22Rv1 (cell line): ENCODE results near the gene AKR1C8.

Source experiments
- ZFX ChIP-seq: fragments of 450-650 bp; IDR thresholded peaks from 2 replicates; pipeline ENCODE4 v1.6.1; 2017; ENCODE audit warnings: antibody characterized with exemption, borderline replicate concordance
- TF ChIP-seq, protein P1 (sequence below): fragments of 450-650 bp; IDR thresholded peaks from 2 replicates; pipeline ENCODE4 v1.5.1; 2017; ENCODE audit warnings: mild to moderate bottlenecking

DNA sequence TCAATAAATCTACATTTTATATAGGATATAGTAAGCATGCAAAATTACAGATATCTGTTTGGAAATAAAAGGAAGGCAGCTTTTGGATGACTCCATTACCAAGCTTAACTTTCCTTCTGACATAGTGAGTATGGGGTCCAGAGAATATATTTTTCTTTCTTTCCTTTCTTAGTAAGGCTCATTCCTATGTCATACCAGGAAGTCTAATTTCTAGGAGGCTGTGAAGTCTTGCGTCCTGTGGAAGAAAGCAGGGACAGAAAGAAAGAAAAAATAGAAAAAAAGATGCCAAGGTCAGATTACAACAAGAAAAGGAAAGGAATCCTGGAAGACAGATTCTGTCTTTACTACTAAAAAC is 36.3 kb downstream of the AKR1C8 start:
- TF ChIP-seq, protein P1, sequence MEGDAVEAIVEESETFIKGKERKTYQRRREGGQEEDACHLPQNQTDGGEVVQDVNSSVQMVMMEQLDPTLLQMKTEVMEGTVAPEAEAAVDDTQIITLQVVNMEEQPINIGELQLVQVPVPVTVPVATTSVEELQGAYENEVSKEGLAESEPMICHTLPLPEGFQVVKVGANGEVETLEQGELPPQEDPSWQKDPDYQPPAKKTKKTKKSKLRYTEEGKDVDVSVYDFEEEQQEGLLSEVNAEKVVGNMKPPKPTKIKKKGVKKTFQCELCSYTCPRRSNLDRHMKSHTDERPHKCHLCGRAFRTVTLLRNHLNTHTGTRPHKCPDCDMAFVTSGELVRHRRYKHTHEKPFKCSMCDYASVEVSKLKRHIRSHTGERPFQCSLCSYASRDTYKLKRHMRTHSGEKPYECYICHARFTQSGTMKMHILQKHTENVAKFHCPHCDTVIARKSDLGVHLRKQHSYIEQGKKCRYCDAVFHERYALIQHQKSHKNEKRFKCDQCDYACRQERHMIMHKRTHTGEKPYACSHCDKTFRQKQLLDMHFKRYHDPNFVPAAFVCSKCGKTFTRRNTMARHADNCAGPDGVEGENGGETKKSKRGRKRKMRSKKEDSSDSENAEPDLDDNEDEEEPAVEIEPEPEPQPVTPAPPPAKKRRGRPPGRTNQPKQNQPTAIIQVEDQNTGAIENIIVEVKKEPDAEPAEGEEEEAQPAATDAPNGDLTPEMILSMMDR, result no peak
- TF ChIP-seq ZFX, result no peak
